GM12878 (cell line): ENCODE results near the gene ARHGEF17. TPM values are rescaled to one million over a fixed set of nuclear protein-coding genes. Genes with fewer than 3 reads are reported as not detected.
A peak's percentile ranks its signal among the peaks of the same experiment; 100 is the strongest.

Experiments
- ATAC-seq: fragments of 200-7000 bp; cut with Tn5 transposase; 3 replicates; pipeline ENCODE4 v1.9.1; 2020; ENCODE audit warnings: mild to moderate bottlenecking, moderate library complexity
- BruUV-seq: library from RNA; stranded (reverse); fragments of 400-500 nt; replicated peaks from 2 replicates; lab custom pipeline; 2021; lab: Mats Ljungman, UMichigan
- CTCF ChIA-PET: fragments of 300-600 bp; sonication (Branson Sonifier 250); formaldehyde crosslinking; extraction: SDS; loops from one replicate; lab custom pipeline; 2021; ENCODE audit warnings: inconsistent platforms; lab: Yijun Ruan, JAX
- POLR2A ChIA-PET: fragments of 350-600 bp; formaldehyde crosslinking; extraction: SDS; loops from one replicate; lab custom pipeline; 2021; ENCODE audit warnings: inconsistent platforms; lab: Charles Lee
- RAD21 ChIA-PET: fragments of 300-600 bp; sonication (Branson Sonifier 250); formaldehyde crosslinking; loops from one replicate; lab custom pipeline; 2023; ENCODE audit warnings: antibody characterized with exemption; ENCODE audit not compliant: unreplicated experiment; lab: Charles Lee
- SMC1A ChIA-PET: fragments of 300-600 bp; sonication (Branson Sonifier 250); formaldehyde crosslinking; loops from one replicate; lab custom pipeline; 2023; ENCODE audit not compliant: unreplicated experiment, uncharacterized antibody; lab: Charles Lee
- DNase-seq: peaks from one replicate; pipeline ENCODE4 v3.0.0-alpha.2; 2011; ENCODE audit warnings: low read depth, low spot score
- FAIRE-seq: peaks from 3 replicates; lab custom pipeline; 2011; peaks lifted over from hg19 to GRCh38; lab: Jason Lieb, UNC
- H2AFZ ChIP-seq: 2 replicates; pipeline ENCODE4 v1.6.0; 2011; ENCODE audit warnings: low read depth, low read length, control low read depth; ENCODE audit not compliant: control insufficient read depth
- H3K27ac ChIP-seq: 2 replicates; pipeline ENCODE4 v1.5.1; 2011; ENCODE audit warnings: control low read depth; ENCODE audit not compliant: control insufficient read depth, insufficient read depth
- H3K27me3 ChIP-seq, 2 experiments: replicated peaks in 1 of 2; 2 replicates each; pipeline versions ENCODE4 v1.6.0 to v1.6.1; 2011; ENCODE audit warnings: low read length in 1 of 2; ENCODE audit not compliant: control insufficient read depth in 2 of 2, insufficient read depth in 2 of 2
- H3K36me3 ChIP-seq, 2 experiments: 2 replicates each; pipeline ENCODE4 v1.5.1; 2011; ENCODE audit warnings: low read length in 1 of 2; ENCODE audit not compliant: control insufficient read depth in 2 of 2, insufficient read depth in 2 of 2
- H3K4me1 ChIP-seq: 2 replicates; pipeline ENCODE4 v1.6.1; 2011; ENCODE audit warnings: mild to moderate bottlenecking, low read length, moderate library complexity, mixed read lengths; ENCODE audit not compliant: control insufficient read depth, insufficient read depth
- H3K4me2 ChIP-seq: 2 replicates; pipeline ENCODE4 v1.6.0; 2011; ENCODE audit warnings: control low read depth; ENCODE audit not compliant: control insufficient read depth, insufficient read depth
- H3K4me3 ChIP-seq: fragments of 200-600 bp; sonication (generic); 2 replicates; pipeline ENCODE4 v1.5.1; 2016
- H3K79me2 ChIP-seq: 2 replicates; pipeline ENCODE4 v1.6.0; 2011; ENCODE audit warnings: low read length; ENCODE audit not compliant: control insufficient read depth, insufficient read depth
- H3K9ac ChIP-seq: 2 replicates; pipeline ENCODE4 v1.8.0; 2011; ENCODE audit warnings: low read length, control low read depth, mixed read lengths; ENCODE audit not compliant: control insufficient read depth, insufficient read depth
- H3K9me3 ChIP-seq: replicated peaks from 3 replicates; pipeline ENCODE4 v1.5.1; 2011; ENCODE audit warnings: mild to moderate bottlenecking, low read length; ENCODE audit not compliant: control insufficient read depth, insufficient read depth
- H4K20me1 ChIP-seq: 2 replicates; pipeline ENCODE4 v1.6.0; 2011; ENCODE audit not compliant: control insufficient read depth, insufficient read depth
- ETV6 ChIP-seq, 2 experiments: fragments of 450-650 bp in 1 of 2; IDR thresholded peaks in 1 of 2; conservative IDR thresholded peaks in 1 of 2; 2 replicates each; pipeline ENCODE4 v1.6.1; 2014; ENCODE audit warnings: antibody characterized with exemption in 1 of 2, borderline replicate concordance in 1 of 2, low read depth in 1 of 2, mild to moderate bottlenecking in 1 of 2, moderate library complexity in 1 of 2
- KDM1A ChIP-seq: fragments of 200-600 bp; sonication (generic); IDR thresholded peaks from 2 replicates; pipeline ENCODE4 v1.6.1; 2016; ENCODE audit warnings: borderline replicate concordance
- MYC ChIP-seq: IDR thresholded peaks from 2 replicates; pipeline ENCODE4 v1.6.1; 2011; ENCODE audit warnings: mild to moderate bottlenecking, low read length, moderate library complexity, inconsistent platforms; ENCODE audit not compliant: insufficient read depth, insufficient replicate concordance, insufficient read length, severe bottlenecking
- NFYA ChIP-seq: IDR thresholded peaks from 2 replicates; pipeline ENCODE4 v1.6.1; 2011; ENCODE audit warnings: low read depth, mild to moderate bottlenecking, low read length, improper control_type of control experiment, borderline replicate concordance
- NFYB ChIP-seq: IDR thresholded peaks from 2 replicates; pipeline ENCODE4 v1.6.1; 2011; ENCODE audit warnings: low read depth, mild to moderate bottlenecking, low read length, improper control_type of control experiment, moderate library complexity; ENCODE audit not compliant: insufficient read depth
- NR2F1 ChIP-seq: fragments of 450-650 bp; conservative IDR thresholded peaks from 2 replicates; pipeline ENCODE4 v1.6.1; 2017; ENCODE audit warnings: mild to moderate bottlenecking
- PML ChIP-seq: IDR thresholded peaks from 2 replicates; pipeline ENCODE4 v1.6.1; 2012; ENCODE audit warnings: low read length, inconsistent platforms
- RB1 ChIP-seq: fragments of 450-650 bp; formaldehyde crosslinking; IDR thresholded peaks from 2 replicates; pipeline ENCODE4 v1.6.1; 2017; ENCODE audit warnings: mild to moderate bottlenecking, borderline replicate concordance
- TARDBP ChIP-seq: IDR thresholded peaks from 2 replicates; pipeline ENCODE4 v1.6.1; 2016; ENCODE audit warnings: borderline replicate concordance
- TCF12 ChIP-seq: IDR thresholded peaks from 2 replicates; pipeline ENCODE4 v1.6.1; 2011; ENCODE audit warnings: low read depth, mild to moderate bottlenecking, low read length
- TCF7 ChIP-seq: IDR thresholded peaks from 2 replicates; pipeline ENCODE4 v1.6.1; 2014; ENCODE audit warnings: antibody characterized with exemption, borderline replicate concordance
- ZBED1 ChIP-seq: IDR thresholded peaks from 2 replicates; pipeline ENCODE4 v1.6.1; 2016; ENCODE audit warnings: borderline replicate concordance
- ZNF384 ChIP-seq: IDR thresholded peaks from 2 replicates; pipeline ENCODE4 v1.6.1; 2012; ENCODE audit warnings: low read depth, mild to moderate bottlenecking, low read length, improper control_type of control experiment, borderline replicate concordance
- WGBS: methylation state at CpG from one replicate; pipeline ENCODE4 v1.1.6; 2016; ENCODE audit warnings: low lambda C conversion rate; ENCODE audit not compliant: insufficient replicate concordance, insufficient coverage; ENCODE audit errors: missing lambda C conversion rate; 5-methylcytosine and 5-hydroxymethylcytosine counted together
- in situ Hi-C: fragments of 300-500 bp; cut with MboI; formaldehyde crosslinking; loops from 9 replicates; pipeline ENCODE4 v1.14.3; 2018; ENCODE audit warnings: mixed read lengths
- intact Hi-C: fragments of 100-400 bp; cut with micrococcal nuclease; formaldehyde crosslinking; loops from one replicate; pipeline ENCODE4 v1.14.2; 2022; ENCODE audit not compliant: unreplicated experiment
- polyA plus RNA-seq, 11 experiments: library from polyadenylated mRNA; depleted of rRNA in 4 of 11; unstranded in 6 of 11; stranded (reverse) in 5 of 11; fragments of >200 nt; fragmentation: Nextera tagmentation in 4 of 11; fragmentation: Illumina TruSeq in 1 of 11; extraction: Ambion mirVana in 4 of 11; extraction: Trizol in 1 of 11; gene quantifications; 1 replicate in 1 of 11; 2 replicates in 10 of 11; pipeline versions ENCODE4 v1.2.1 to v1.2.3, GENCODE V29; 2011 to 2016; ENCODE audit warnings: inconsistent platforms in 2 of 11, missing spikeins in 2 of 11, low read depth in 1 of 11
- total RNA-seq, 4 experiments: library from RNA; depleted of rRNA in 3 of 4; stranded (reverse); fragments of >200 nt in 3 of 4; fragmentation: Illumina TruSeq in 1 of 4; extraction: Trizol in 1 of 4; gene quantifications; 2 replicates each; pipeline versions ENCODE4 v1.2.1 to v1.2.3, GENCODE V29; 2013 to 2021

ARHGEF17 gene
- total and polyA plus RNA-seq, 10 of the 15 experiments (the other 5 are each of a cell fraction or from before 2014, with no cell fraction given) = 0.15 to 11.0 (median 1.7) TPM

DNA sequence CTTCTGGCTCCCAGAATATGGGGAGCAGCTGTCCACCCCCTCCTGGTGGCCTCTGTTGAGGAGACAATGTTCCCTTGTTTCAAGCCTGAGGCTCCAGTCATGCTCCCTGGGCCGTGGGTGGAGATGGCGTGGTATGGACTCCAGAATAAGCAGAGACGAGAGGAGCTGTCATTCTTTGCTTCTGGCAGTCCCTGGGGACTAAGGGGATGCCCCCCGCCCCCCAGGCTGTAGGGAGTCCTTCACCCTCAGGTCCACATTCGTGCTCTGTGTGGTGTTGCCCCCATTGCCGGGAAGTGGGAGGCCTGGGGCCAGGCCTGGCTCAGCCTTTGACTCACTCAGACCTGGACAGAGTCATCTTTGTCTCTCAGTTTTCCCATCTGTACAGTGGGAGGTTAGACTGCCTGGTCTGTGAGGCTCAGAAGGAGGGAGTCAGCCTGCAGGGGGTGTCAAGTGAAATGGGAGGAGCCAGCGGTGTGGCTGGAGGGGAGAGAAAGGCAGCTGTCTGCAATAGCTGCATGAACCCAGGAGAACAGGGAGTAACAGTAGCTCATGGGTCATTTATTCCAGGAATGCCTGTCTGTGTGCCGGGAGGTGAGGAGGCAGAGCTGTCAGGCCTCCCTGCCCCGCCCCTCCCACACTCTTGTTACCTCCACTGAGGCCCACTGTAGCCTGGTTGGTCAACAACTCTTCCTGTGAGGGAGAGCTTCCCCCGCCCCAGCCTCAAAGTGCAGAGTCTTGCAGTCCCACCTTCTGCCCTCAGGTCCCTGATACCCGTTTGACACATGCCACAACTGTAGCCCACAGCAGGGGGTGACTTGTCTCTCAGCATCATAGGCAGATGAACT is 6.3 kb downstream of the ARHGEF17 start (continued):
- TF ChIP-seq RB1 = peak; percentile 28; the same call in 1 of the 2 replicates
- TF ChIP-seq ETV6 (conservative IDR thresholded peaks at IDR 0.05 in 1 of 2, IDR thresholded peaks at IDR 0.05 in 1 of 2; ENCODE audit: borderline replicate concordance in 1 of 2, low read depth in 1 of 2) = peak in 1 of 2 experiments; percentile 17; a peak in 1 of 4 replicates

DNA sequence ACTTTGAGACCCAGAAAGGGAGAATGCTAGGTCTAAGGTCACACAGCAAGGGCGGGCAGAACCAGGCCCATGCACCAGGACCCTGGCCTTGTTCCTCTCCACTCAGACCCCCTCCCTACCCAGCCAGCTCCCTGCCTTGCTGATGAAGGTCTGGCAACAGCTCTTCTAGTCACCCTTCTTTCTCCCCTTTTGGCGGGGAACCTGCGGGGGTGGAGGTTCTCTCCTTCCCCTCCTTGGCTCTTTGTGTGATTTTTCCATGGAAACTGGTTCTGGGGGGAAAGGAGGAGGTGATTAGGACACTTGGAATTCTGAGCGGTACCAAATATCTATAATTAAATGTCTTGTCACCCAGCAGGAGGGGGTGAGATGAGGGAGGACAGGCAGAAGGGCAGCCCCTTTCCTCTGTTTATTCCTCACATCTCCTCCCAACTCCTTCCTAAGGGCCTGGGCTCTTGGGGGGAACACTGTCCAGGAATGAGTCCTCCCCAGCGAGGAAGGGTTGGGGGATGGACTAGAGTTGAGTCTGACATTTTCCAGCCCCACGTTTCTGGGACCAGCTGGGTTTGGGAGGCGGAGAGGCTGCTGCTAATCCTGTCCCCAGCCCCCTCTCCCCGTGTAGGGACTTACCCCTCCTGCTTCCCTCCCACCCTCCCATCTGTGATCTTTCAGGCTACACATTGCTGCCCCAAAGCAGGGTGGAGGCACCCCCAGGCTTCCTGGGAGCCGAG is 7.4 kb downstream of the ARHGEF17 start:
- BruUV-seq = no TSS peak
- Histone ChIP-seq H3K9ac (peak overlapping the region; percentile 28; the same call in 1 of the 2 replicates), H3K79me2 (peaks cover 42% of the 10 kb centered on the region), H3K9me3 (no peaks in the 10 kb centered on the region), H3K4me1 (peaks cover 14% of the 10 kb centered on the region), H2AFZ (no peak overlapping the region), H3K4me2 (peak overlapping the region; percentile 61)
- ChIA-PET RAD21 (interaction anchor here (1.0 to 5.4 kb wide), 5 partner anchors 8 to 586 kb away, joined by 4 to 40 read pairs (median 4); no protein-coding TSS in a partner anchor), CTCF (interaction anchor here (2.3 to 4.1 kb wide), 4 partner anchors 12 to 26 kb away, joined by 10 to 42 read pairs (median 13); no protein-coding TSS in a partner anchor), POLR2A (interaction anchor here (1.3 to 7.8 kb wide), 5 partner anchors 7 to 159 kb away, joined by 3 to 78 read pairs (median 3); partner anchors contain the start of gene ARHGEF17)
- in situ Hi-C loops (no loop called here), intact Hi-C loops (no loop called here)
- TF ChIP-seq NR2F1 (no peak), KDM1A (no peak), NFYA (no peak), ZNF384 (no peak), PML (no peak), TCF7 (no peak), TARDBP (no peak), ZBED1 (no peak), MYC (no peak), TCF12 (no peak), NFYB (no peak)
- TF ChIP-seq, all 136 proteins: peak for 0
- ATAC-seq (no peak), DNase-seq (no peak), FAIRE-seq (no peak)
- no peaks in the 10 kb centered on the region for H4K20me1 ChIP-seq
- SMC1A ChIA-PET = interaction anchor here (1.4 to 3.3 kb wide), 5 partner anchors 9 to 68 kb away, joined by 3 to 56 read pairs (median 8); no protein-coding TSS in a partner anchor
- H3K4me3 ChIP-seq = 0 out of 2 replicates have a peak overlapping the region, but pooled peaks have one; percentile 7
- H3K27me3 ChIP-seq = no peaks in the 10 kb centered on the region
- H3K27ac ChIP-seq = no peak overlapping the region; the same call in 1 of the 2 replicates
- H3K36me3 ChIP-seq = peaks cover 0 to 1% of the 10 kb centered on the region in 2 experiments; a peak in 2 of 4 replicates
- WGBS = 67% methylated on average over 9 of the region's 9 CpGs
